ENCODE measurements around the gene SLC38A2. TPM values are rescaled to one million over a fixed set of nuclear protein-coding genes. Genes with fewer than 3 reads are reported as not detected.

The SLC38A2 gene
- total RNA-seq, 2 donors from 2014 or later: 334 to 384 TPM

- Histone ChIP-seq H3K27ac (peak overlapping the region; percentile 96 to 99), H3K4me1 (ENCODE audit: control insufficient read depth in 1 of 2, low read depth in 2 of 2) (peaks cover 30 to 36% of the 10 kb centered on the region in 2 donors), H3K9me3 (no peaks in the 10 kb centered on the region), H3K27me3 (replicated peaks; ENCODE audit: insufficient read depth) (no peaks in the 10 kb centered on the region), H3K36me3 (no peaks in the 10 kb centered on the region), H3K4me3 (peak overlapping the region; percentile 88)
- no peak for DNase-seq (ENCODE audit: low spot score)
- no peak for TF ChIP-seq CTCF (IDR thresholded peaks at IDR 0.05)
- ATAC-seq (ENCODE audit: insufficient number of reproducible peaks, low FRiP score, low read depth): no peak
Observed at GRCh38 chr12:46382408-46382963, 9.9 kb upstream of the SLC38A2 start.

DNA sequence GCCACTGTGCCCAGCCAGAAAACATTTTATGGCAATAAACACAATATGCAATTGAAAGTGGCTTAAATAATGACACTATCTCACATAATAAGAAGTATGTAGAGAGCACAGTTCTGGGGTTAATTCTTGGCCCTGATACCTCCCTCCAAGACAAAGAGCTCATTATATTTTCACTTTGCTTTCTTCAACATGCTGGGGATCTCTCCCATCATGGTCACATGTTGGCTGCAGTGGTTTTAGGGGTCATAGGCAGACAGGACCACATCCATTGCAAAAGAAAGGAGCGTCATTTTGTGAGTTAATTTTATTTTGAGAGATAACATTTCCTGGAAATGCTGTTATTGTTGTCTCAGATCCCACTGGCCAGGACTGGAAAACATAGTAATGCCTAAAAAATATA lies 8.3 kb upstream of the SLC38A2 start:
- ATAC-seq (ENCODE audit: insufficient number of reproducible peaks, low FRiP score, low read depth) (no peak), DNase-seq (ENCODE audit: low spot score) (no peak)
- no peak overlapping the region for H3K4me3 ChIP-seq
- no peak overlapping the region for H3K27ac ChIP-seq
- H3K4me1 ChIP-seq (ENCODE audit: control insufficient read depth in 1 of 2, low read depth in 2 of 2): peaks cover 20 to 21% of the 10 kb centered on the region in 2 donors
- no peaks in the 10 kb centered on the region for H3K27me3 ChIP-seq (replicated peaks; ENCODE audit: insufficient read depth)
- no peaks in the 10 kb centered on the region for H3K36me3 ChIP-seq
- no peaks in the 10 kb centered on the region for H3K9me3 ChIP-seq
- TF ChIP-seq CTCF (IDR thresholded peaks at IDR 0.05): no peak

DNA sequence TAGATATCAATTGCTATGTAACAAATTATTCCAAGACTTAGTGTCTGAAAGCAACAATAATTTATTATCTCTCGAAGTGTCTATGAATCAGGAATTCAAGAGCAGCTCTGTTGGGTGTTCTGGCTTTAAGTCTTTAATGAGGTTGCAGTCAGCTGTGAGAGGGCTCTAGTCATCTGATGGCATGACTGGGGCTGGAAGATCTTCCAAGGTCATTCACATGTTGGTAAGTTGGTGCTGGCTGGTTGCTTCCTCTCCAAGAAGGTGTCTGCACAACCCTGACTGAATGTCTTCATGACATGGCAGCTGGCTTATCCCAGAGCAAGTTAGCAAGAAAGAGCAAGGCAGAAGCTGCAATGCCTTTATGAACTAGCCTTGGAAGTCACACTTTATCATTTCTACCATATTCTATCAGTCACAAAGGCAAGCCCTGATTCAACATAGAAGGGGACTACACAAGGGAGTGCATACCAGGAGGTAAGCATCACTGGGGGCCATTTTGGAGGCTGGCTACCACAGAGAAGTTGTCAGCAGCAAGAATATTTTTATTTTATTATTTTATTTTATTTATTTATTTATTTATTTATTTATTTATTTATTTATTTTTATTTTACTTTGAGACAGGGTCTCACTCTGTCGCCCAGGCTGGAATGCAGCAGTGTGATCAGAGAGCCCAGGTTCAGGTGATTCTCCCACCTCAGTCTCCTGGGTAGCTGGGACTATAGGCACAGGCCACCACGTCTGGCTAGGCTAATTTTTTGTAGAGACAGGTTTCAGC lies 7.6 kb upstream of the SLC38A2 start:
- Histone ChIP-seq H3K36me3 (no peaks in the 10 kb centered on the region), H3K9me3 (no peaks in the 10 kb centered on the region), H3K27me3 (replicated peaks; ENCODE audit: insufficient read depth) (no peaks in the 10 kb centered on the region), H3K27ac (no peak overlapping the region), H3K4me3 (no peak overlapping the region), H3K4me1 (ENCODE audit: control insufficient read depth in 1 of 2, low read depth in 2 of 2) (peaks cover 14 to 15% of the 10 kb centered on the region in 2 donors)
- no peak for TF ChIP-seq CTCF (IDR thresholded peaks at IDR 0.05)
- no peak for DNase-seq (ENCODE audit: low spot score)
- ATAC-seq (ENCODE audit: insufficient number of reproducible peaks, low FRiP score, low read depth): no peak

GRCh38 chr12:46379352-46379751 lies 6.8 kb upstream of the SLC38A2 start:
- DNase-seq (ENCODE audit: low spot score) (no peak), ATAC-seq (ENCODE audit: insufficient number of reproducible peaks, low FRiP score, low read depth) (no peak)
- no peak for TF ChIP-seq CTCF (IDR thresholded peaks at IDR 0.05)
- peaks cover 5 to 6% of the 10 kb centered on the region in 2 donors for H3K4me1 ChIP-seq (ENCODE audit: control insufficient read depth in 1 of 2, low read depth in 2 of 2)
- no peaks in the 10 kb centered on the region for H3K36me3 ChIP-seq
- no peak overlapping the region for H3K4me3 ChIP-seq
- H3K9me3 ChIP-seq: no peaks in the 10 kb centered on the region
- no peaks in the 10 kb centered on the region for H3K27me3 ChIP-seq (replicated peaks; ENCODE audit: insufficient read depth)
- H3K27ac ChIP-seq: no peak overlapping the region

DNA sequence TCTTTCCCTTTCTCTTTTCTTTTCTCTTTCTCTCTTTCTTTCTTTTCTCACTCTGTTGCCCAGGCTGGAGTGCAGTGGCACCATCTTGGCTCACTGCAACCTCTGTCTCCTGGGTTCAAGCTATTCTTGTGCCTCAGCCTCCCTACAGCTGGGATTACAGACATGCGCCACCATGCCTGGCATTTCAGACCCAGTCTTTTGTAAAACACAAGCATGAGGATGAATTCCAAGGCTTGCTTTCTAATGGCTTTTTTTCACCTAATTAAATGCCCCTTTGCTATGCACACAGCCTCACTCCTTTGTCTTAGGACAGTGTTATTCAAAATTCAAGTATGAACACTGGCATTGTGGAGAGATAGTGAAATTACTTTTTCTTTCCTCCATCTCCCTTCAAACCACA lies 6.0 kb upstream of the SLC38A2 start:
- Histone ChIP-seq H3K27ac (no peak overlapping the region), H3K9me3 (no peaks in the 10 kb centered on the region), H3K36me3 (no peaks in the 10 kb centered on the region), H3K4me1 (ENCODE audit: control insufficient read depth in 1 of 2, low read depth in 2 of 2) (peaks cover 4 to 13% of the 10 kb centered on the region in 2 donors), H3K4me3 (no peak overlapping the region), H3K27me3 (replicated peaks; ENCODE audit: insufficient read depth) (no peaks in the 10 kb centered on the region)
- no peak for TF ChIP-seq CTCF (IDR thresholded peaks at IDR 0.05)
- no peak for DNase-seq (ENCODE audit: low spot score)
- ATAC-seq (ENCODE audit: insufficient number of reproducible peaks, low FRiP score, low read depth): no peak

Measured in thoracic aorta (tissue), 2 donors.